Panc1 (cell line): ENCODE data around the gene TBATA. TPM values are rescaled to one million over a fixed set of nuclear protein-coding genes. Genes with fewer than 3 reads are reported as not detected.

ENCODE experiments used
- ATAC-seq: fragments of 200-7000 bp; cut with Tn5 transposase; 2 replicates; pipeline ENCODE4 v1.9.1; 2020; ENCODE audit warnings: mild to moderate bottlenecking, moderate library complexity
- BruUV-seq: library from RNA; stranded (reverse); fragments of 400-500 nt; replicated peaks from 2 replicates; lab custom pipeline; 2021; lab: Mats Ljungman, UMichigan
- CTCF ChIA-PET: fragments of 300-600 bp; sonication (Branson Sonifier 250); formaldehyde crosslinking; loops from one replicate; lab custom pipeline; 2022; ENCODE audit warnings: antibody characterized with exemption; lab: Charles Lee
- POLR2A ChIA-PET: fragments of 300-600 bp; sonication (Branson Sonifier 250); formaldehyde crosslinking; loops from one replicate; lab custom pipeline; 2022; ENCODE audit warnings: antibody characterized with exemption; lab: Charles Lee
- DNase-seq: peaks from one replicate; pipeline ENCODE4 v3.0.0-alpha.2; 2010; ENCODE audit warnings: low read depth, low spot score
- H3K27ac ChIP-seq: 2 replicates; pipeline ENCODE4 v1.5.1; 2011; ENCODE audit warnings: mild to moderate bottlenecking, low read length, inconsistent platforms
- H3K27me3 ChIP-seq: fragments of 200-500 bp; sonication (Bioruptor generic); 2 replicates; pipeline ENCODE4 v1.6.0; 2014; ENCODE audit warnings: low read length, inconsistent platforms; ENCODE audit not compliant: control insufficient read depth, insufficient read depth
- H3K36me3 ChIP-seq: fragments of 200-500 bp; sonication (Bioruptor generic); 2 replicates; pipeline ENCODE4 v1.5.1; 2014; ENCODE audit warnings: inconsistent platforms, mild to moderate bottlenecking, low read length, moderate library complexity; ENCODE audit not compliant: control insufficient read depth, insufficient read depth
- H3K4me1 ChIP-seq: 2 replicates; pipeline ENCODE4 v1.5.1; 2011; ENCODE audit warnings: inconsistent platforms, mild to moderate bottlenecking, low read length, moderate library complexity; ENCODE audit not compliant: control insufficient read depth, insufficient read depth
- H3K4me3 ChIP-seq, 2 experiments: 2 replicates each; pipeline ENCODE4 v1.5.1; 2011 to 2012; ENCODE audit warnings: low read depth in 2 of 2, low read length in 2 of 2, mild to moderate bottlenecking in 2 of 2, inconsistent platforms in 1 of 2, moderate library complexity in 1 of 2
- H3K9me3 ChIP-seq: fragments of 200-500 bp; sonication (Bioruptor generic); 2 replicates; pipeline ENCODE4 v1.5.1; 2014; ENCODE audit warnings: low read depth, mild to moderate bottlenecking, inconsistent platforms, low read length, moderate library complexity; ENCODE audit not compliant: control insufficient read depth, insufficient read depth
- POLR2AphosphoS5 ChIP-seq: IDR thresholded peaks from 2 replicates; pipeline ENCODE4 v1.6.1; 2012; ENCODE audit warnings: mild to moderate bottlenecking, low read depth, low read length, moderate library complexity
- SIN3A ChIP-seq: IDR thresholded peaks from 2 replicates; pipeline ENCODE4 v1.6.1; 2012; ENCODE audit warnings: low read depth, mild to moderate bottlenecking, low read length, moderate library complexity, borderline replicate concordance; ENCODE audit not compliant: insufficient read depth
- TCF7L2 ChIP-seq: IDR thresholded peaks from 2 replicates; pipeline ENCODE4 v1.6.1; 2011; ENCODE audit warnings: mild to moderate bottlenecking, low read depth, low read length, inconsistent platforms
- in situ Hi-C: cut with HindIII; loops from 2 replicates; pipeline ENCODE4 v1.10.0; 2016; ENCODE audit warnings: low sequenced_read_pairs, low pct_unique_long_range_greater_than_20kb
- intact Hi-C: fragments of 100-400 bp; cut with micrococcal nuclease; formaldehyde crosslinking; loops from one replicate; pipeline ENCODE4 v1.10.0; 2022; ENCODE audit not compliant: unreplicated experiment
- total RNA-seq: library from RNA; stranded (reverse); gene quantifications from one replicate; pipeline ENCODE4 v1.2.1, GENCODE V29; 2021; ENCODE audit not compliant: unreplicated experiment
- TF ChIP-seq, protein P1 (sequence below), 2 experiments: IDR thresholded peaks; 2 replicates each; pipeline ENCODE4 v1.6.1; 2011 to 2012; ENCODE audit warnings: low read depth in 2 of 2, control low read depth in 1 of 2, low read length in 1 of 2, mild to moderate bottlenecking in 1 of 2, moderate library complexity in 1 of 2; ENCODE audit not compliant: insufficient read depth in 1 of 2
- TF ChIP-seq, protein P2 (sequence below): fragments of 450-650 bp; IDR thresholded peaks from 2 replicates; pipeline ENCODE4 v1.5.1; 2017; ENCODE audit warnings: mild to moderate bottlenecking

TBATA gene
- total RNA-seq, 1 experiment from 2014 or later, result not detected

DNA sequence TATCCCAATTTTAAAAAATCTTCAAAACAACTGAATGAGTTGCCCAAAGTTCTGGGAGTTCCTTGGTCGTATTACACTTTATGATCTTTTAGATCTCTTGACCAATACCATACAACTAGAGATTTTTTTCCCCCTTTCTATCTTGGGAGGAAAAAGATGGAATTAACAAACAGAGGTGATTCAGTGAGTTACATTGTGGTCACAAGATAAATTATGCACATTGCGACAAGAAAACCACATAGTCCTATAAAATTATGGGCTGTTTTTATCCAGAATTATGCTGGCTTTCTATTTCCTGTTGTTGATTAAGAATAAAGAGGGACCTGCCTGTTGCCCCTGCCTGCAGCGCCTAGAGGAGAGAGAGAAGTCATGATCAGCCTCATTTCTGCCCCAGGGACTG lies 22.4 kb upstream of the TBATA start:
- no peak overlapping the region for H3K27ac ChIP-seq
- TF ChIP-seq POLR2AphosphoS5 (no peak), SIN3A (no peak), TCF7L2 (no peak)
- TF ChIP-seq, protein P1, sequence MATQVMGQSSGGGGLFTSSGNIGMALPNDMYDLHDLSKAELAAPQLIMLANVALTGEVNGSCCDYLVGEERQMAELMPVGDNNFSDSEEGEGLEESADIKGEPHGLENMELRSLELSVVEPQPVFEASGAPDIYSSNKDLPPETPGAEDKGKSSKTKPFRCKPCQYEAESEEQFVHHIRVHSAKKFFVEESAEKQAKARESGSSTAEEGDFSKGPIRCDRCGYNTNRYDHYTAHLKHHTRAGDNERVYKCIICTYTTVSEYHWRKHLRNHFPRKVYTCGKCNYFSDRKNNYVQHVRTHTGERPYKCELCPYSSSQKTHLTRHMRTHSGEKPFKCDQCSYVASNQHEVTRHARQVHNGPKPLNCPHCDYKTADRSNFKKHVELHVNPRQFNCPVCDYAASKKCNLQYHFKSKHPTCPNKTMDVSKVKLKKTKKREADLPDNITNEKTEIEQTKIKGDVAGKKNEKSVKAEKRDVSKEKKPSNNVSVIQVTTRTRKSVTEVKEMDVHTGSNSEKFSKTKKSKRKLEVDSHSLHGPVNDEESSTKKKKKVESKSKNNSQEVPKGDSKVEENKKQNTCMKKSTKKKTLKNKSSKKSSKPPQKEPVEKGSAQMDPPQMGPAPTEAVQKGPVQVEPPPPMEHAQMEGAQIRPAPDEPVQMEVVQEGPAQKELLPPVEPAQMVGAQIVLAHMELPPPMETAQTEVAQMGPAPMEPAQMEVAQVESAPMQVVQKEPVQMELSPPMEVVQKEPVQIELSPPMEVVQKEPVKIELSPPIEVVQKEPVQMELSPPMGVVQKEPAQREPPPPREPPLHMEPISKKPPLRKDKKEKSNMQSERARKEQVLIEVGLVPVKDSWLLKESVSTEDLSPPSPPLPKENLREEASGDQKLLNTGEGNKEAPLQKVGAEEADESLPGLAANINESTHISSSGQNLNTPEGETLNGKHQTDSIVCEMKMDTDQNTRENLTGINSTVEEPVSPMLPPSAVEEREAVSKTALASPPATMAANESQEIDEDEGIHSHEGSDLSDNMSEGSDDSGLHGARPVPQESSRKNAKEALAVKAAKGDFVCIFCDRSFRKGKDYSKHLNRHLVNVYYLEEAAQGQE (IDR thresholded peaks at IDR 0.05; ENCODE audit: insufficient read depth in 1 of 2, low read depth in 2 of 2, low read length in 1 of 2), result no peak
- TF ChIP-seq, protein P2, sequence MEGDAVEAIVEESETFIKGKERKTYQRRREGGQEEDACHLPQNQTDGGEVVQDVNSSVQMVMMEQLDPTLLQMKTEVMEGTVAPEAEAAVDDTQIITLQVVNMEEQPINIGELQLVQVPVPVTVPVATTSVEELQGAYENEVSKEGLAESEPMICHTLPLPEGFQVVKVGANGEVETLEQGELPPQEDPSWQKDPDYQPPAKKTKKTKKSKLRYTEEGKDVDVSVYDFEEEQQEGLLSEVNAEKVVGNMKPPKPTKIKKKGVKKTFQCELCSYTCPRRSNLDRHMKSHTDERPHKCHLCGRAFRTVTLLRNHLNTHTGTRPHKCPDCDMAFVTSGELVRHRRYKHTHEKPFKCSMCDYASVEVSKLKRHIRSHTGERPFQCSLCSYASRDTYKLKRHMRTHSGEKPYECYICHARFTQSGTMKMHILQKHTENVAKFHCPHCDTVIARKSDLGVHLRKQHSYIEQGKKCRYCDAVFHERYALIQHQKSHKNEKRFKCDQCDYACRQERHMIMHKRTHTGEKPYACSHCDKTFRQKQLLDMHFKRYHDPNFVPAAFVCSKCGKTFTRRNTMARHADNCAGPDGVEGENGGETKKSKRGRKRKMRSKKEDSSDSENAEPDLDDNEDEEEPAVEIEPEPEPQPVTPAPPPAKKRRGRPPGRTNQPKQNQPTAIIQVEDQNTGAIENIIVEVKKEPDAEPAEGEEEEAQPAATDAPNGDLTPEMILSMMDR, result no peak
- CTCF ChIA-PET, result no interaction called here

DNA sequence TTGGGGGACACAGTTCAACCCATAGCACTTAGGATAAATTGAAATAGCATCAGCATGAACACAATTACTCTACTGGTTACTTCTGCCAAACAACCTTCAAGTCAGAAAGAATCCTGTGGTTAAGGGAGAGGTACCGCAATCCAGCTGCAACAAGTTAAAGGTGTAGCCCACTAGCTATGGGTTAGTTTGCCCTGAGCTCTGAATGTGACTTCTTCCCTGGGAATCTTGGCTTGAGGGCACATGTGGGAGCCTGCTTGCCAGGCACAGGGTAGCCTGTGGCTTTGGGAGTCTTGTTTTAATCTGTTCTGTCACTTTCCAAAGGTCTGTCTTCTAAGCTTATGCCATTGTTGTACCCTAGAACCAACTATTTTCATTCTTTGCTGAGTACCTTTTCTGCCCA lies 21.7 kb upstream of the TBATA start:
- H3K27ac ChIP-seq, result no peak overlapping the region
- peaks cover 9% of the 10 kb centered on the region for H3K27me3 ChIP-seq
- intact Hi-C loops (no loop called here), in situ Hi-C loops (no loop called here)
- H3K4me1 ChIP-seq, result no peaks in the 10 kb centered on the region
- ChIA-PET CTCF (no interaction called here), POLR2A (no interaction called here)
- DNase-seq (no peak), ATAC-seq (no peak)
- H3K4me3 ChIP-seq, result no peak overlapping the region
- BruUV-seq, result no TSS peak
- H3K36me3 ChIP-seq, result no peaks in the 10 kb centered on the region
- no peaks in the 10 kb centered on the region for H3K9me3 ChIP-seq
- TF ChIP-seq SIN3A (no peak), POLR2AphosphoS5 (no peak), TCF7L2 (no peak)
- TF ChIP-seq, protein P1 (IDR thresholded peaks at IDR 0.05; ENCODE audit: insufficient read depth in 1 of 2, low read depth in 2 of 2, low read length in 1 of 2), result no peak
- TF ChIP-seq, protein P2, result no peak

More for the DNA sequence above, 22.4 kb upstream of the TBATA start:
- Histone ChIP-seq H3K27me3 (0 out of 2 replicates have a peak, but pooled peaks cover 2% of the 10 kb centered on the region), H3K4me1 (no peaks in the 10 kb centered on the region), H3K36me3 (no peaks in the 10 kb centered on the region), H3K9me3 (no peaks in the 10 kb centered on the region), H3K4me3 (no peak overlapping the region)
- DNase-seq (no peak), ATAC-seq (no peak)
- POLR2A ChIA-PET, result no interaction called here
- intact Hi-C loops (no loop called here), in situ Hi-C loops (no loop called here)
- BruUV-seq, result no TSS peak
